Neutrophil (primary cell): ENCODE data around the gene IRX5.

Experiments
- H3K27ac ChIP-seq: fragments of 200-600 bp; sonication (generic); 2 replicates; pipeline ENCODE4 v1.5.1; 2016; ENCODE audit warnings: mild to moderate bottlenecking, moderate library complexity
- H3K27me3 ChIP-seq: fragments of 200-600 bp; sonication (generic); 2 replicates; pipeline ENCODE4 v1.6.0; 2016; ENCODE audit warnings: mild to moderate bottlenecking
- H3K36me3 ChIP-seq: fragments of 200-600 bp; sonication (generic); 2 replicates; pipeline ENCODE4 v1.5.1; 2017
- H3K4me1 ChIP-seq, 2 experiments: fragments of 200-600 bp in 1 of 2; sonication (generic) in 1 of 2; 1 replicate in 1 of 2; 2 replicates in 1 of 2; pipeline versions ENCODE4 v1.5.1 to v1.6.1; 2013 to 2016; ENCODE audit warnings: low read depth in 1 of 2, low read length in 1 of 2, mild to moderate bottlenecking in 1 of 2, moderate library complexity in 1 of 2; ENCODE audit not compliant: control insufficient read depth in 1 of 2, insufficient read depth in 1 of 2
- H3K4me3 ChIP-seq, 2 experiments: fragments of 200-600 bp in 1 of 2; sonication (generic) in 1 of 2; 1 replicate in 1 of 2; 2 replicates in 1 of 2; pipeline ENCODE4 v1.5.1; 2013 to 2016; ENCODE audit warnings: low read depth in 1 of 2, low read length in 1 of 2, mild to moderate bottlenecking in 1 of 2, moderate library complexity in 1 of 2
- H3K9me3 ChIP-seq: fragments of 200-600 bp; sonication (generic); 2 replicates; pipeline ENCODE4 v1.5.1; 2016
- CTCF ChIP-seq: fragments of 200-600 bp; sonication (generic); IDR thresholded peaks from 2 replicates; pipeline ENCODE4 v1.5.1; 2016; ENCODE audit warnings: antibody characterized with exemption

The IRX5 gene

GRCh38 chr16:54931120-54932014, 702 bp downstream of the IRX5 start:
- Histone ChIP-seq H3K9me3 (no peaks in the 10 kb centered on the region), H3K4me3 (peak overlapping the region; percentile 54 to 73), H3K36me3 (no peaks in the 10 kb centered on the region), H3K27ac (no peak overlapping the region), H3K4me1 (peaks cover 33 to 45% of the 10 kb centered on the region in 2 experiments), H3K27me3 (peaks cover 100% of the 10 kb centered on the region)
- TF ChIP-seq CTCF = no peak

- H3K4me3 ChIP-seq = no peak overlapping the region
- no peaks in the 10 kb centered on the region for H3K36me3 ChIP-seq
- H3K4me1 ChIP-seq = peaks cover 40 to 53% of the 10 kb centered on the region in 2 experiments
- no peak for TF ChIP-seq CTCF
- H3K27me3 ChIP-seq = peaks cover 100% of the 10 kb centered on the region
- H3K9me3 ChIP-seq = no peaks in the 10 kb centered on the region
- no peak overlapping the region for H3K27ac ChIP-seq
Observed at GRCh38 chr16:54932021-54932660, 1.5 kb downstream of the IRX5 start.

- peaks cover 44 to 57% of the 10 kb centered on the region in 2 experiments for H3K4me1 ChIP-seq
- no peaks in the 10 kb centered on the region for H3K36me3 ChIP-seq
- no peaks in the 10 kb centered on the region for H3K9me3 ChIP-seq
- H3K27ac ChIP-seq = no peak overlapping the region
- H3K4me3 ChIP-seq = no peak overlapping the region
- TF ChIP-seq CTCF = no peak
- H3K27me3 ChIP-seq = peaks cover 100% of the 10 kb centered on the region
Observed at GRCh38 chr16:54932737-54933254, 2.1 kb downstream of the IRX5 start.

GRCh38 chr16:54933281-54934011, 2.8 kb downstream of the IRX5 start:
- H3K27me3 ChIP-seq = peaks cover 100% of the 10 kb centered on the region
- H3K36me3 ChIP-seq = no peaks in the 10 kb centered on the region
- H3K4me1 ChIP-seq = peaks cover 47 to 57% of the 10 kb centered on the region in 2 experiments
- no peaks in the 10 kb centered on the region for H3K9me3 ChIP-seq
- no peak overlapping the region for H3K27ac ChIP-seq
- H3K4me3 ChIP-seq = no peak overlapping the region
- no peak for TF ChIP-seq CTCF

- H3K27ac ChIP-seq = no peak overlapping the region
- peaks cover 48 to 54% of the 10 kb centered on the region in 2 experiments for H3K4me1 ChIP-seq
- no peak overlapping the region for H3K4me3 ChIP-seq
- H3K36me3 ChIP-seq = no peaks in the 10 kb centered on the region
- TF ChIP-seq CTCF = no peak
- H3K9me3 ChIP-seq = no peaks in the 10 kb centered on the region
- H3K27me3 ChIP-seq = peaks cover 100% of the 10 kb centered on the region
Observed at GRCh38 chr16:54934481-54935265, 4.0 kb downstream of the IRX5 start.
